ENCODE measurements around the gene ST14.

- TF ChIP-seq CTCF (optimal IDR thresholded peaks at IDR 0.05 in 1 of 3, IDR thresholded peaks at IDR 0.05 in 1 of 3, conservative IDR thresholded peaks at IDR 0.05 in 1 of 3; ENCODE audit: extremely low read depth in 1 of 3, insufficient read depth in 2 of 3, low read length in 3 of 3) (no peak), EZH2 (IDR thresholded peaks at IDR 0.05; ENCODE audit: low read length) (no peak)
Measured at GRCh38 chr11:130159139-130159538, 443 bp upstream of the ST14 start.

Measured in keratinocyte (primary cell).